Measurements from ENCODE around the gene PRKN.

Gene PRKN

GRCh38 chr6:161410736-161411135, 1316.8 kb downstream of the PRKN start:
- H3K27me3 ChIP-seq (ENCODE audit: control insufficient read depth, insufficient read depth, low read length), result no peaks in the 10 kb centered on the region
- H3K4me1 ChIP-seq (ENCODE audit: control insufficient read depth, insufficient read depth, low read length), result peaks cover 9% of the 10 kb centered on the region
- H3K9ac ChIP-seq (ENCODE audit: low read length), result no peak overlapping the region
- H3K4me3 ChIP-seq (ENCODE audit: low read depth, low read length), result no peak overlapping the region
- no peak overlapping the region for H3K27ac ChIP-seq (ENCODE audit: low read depth, low read length)
- H3K36me3 ChIP-seq (ENCODE audit: control insufficient read depth, insufficient read depth, low read length), result no peaks in the 10 kb centered on the region
- peaks cover 17% of the 10 kb centered on the region for H3K9me3 ChIP-seq (ENCODE audit: control insufficient read depth, insufficient read depth, low read depth, low read length)

GRCh38 chr6:161410076-161410475, 1317.5 kb downstream of the PRKN start:
- H3K9me3 ChIP-seq (ENCODE audit: control insufficient read depth, insufficient read depth, low read depth, low read length), result peaks cover 17% of the 10 kb centered on the region
- H3K9ac ChIP-seq (ENCODE audit: low read length), result no peak overlapping the region
- H3K27ac ChIP-seq (ENCODE audit: low read depth, low read length), result no peak overlapping the region
- H3K4me1 ChIP-seq (ENCODE audit: control insufficient read depth, insufficient read depth, low read length), result peaks cover 4% of the 10 kb centered on the region; the same call in 1 of the 2 replicates
- no peak overlapping the region for H3K4me3 ChIP-seq (ENCODE audit: low read depth, low read length)
- no peaks in the 10 kb centered on the region for H3K36me3 ChIP-seq (ENCODE audit: control insufficient read depth, insufficient read depth, low read length)
- no peaks in the 10 kb centered on the region for H3K27me3 ChIP-seq (ENCODE audit: control insufficient read depth, insufficient read depth, low read length)

- Histone ChIP-seq H3K9me3 (ENCODE audit: control insufficient read depth, insufficient read depth, low read depth, low read length) (peaks cover 17% of the 10 kb centered on the region), H3K27me3 (ENCODE audit: control insufficient read depth, insufficient read depth, low read length) (no peaks in the 10 kb centered on the region), H3K4me3 (ENCODE audit: low read depth, low read length) (no peak overlapping the region), H3K4me1 (ENCODE audit: control insufficient read depth, insufficient read depth, low read length) (no peaks in the 10 kb centered on the region; the same call in 1 of the 2 replicates), H3K27ac (ENCODE audit: low read depth, low read length) (no peak overlapping the region), H3K36me3 (ENCODE audit: control insufficient read depth, insufficient read depth, low read length) (no peaks in the 10 kb centered on the region), H3K9ac (ENCODE audit: low read length) (no peak overlapping the region)
These were observed 1318.2 kb downstream of the PRKN start for GRCh38 chr6:161409353-161409752.

- Histone ChIP-seq H3K4me1 (ENCODE audit: control insufficient read depth, insufficient read depth, low read length) (no peaks in the 10 kb centered on the region), H3K27me3 (ENCODE audit: control insufficient read depth, insufficient read depth, low read length) (no peaks in the 10 kb centered on the region), H3K9ac (ENCODE audit: low read length) (no peak overlapping the region), H3K9me3 (ENCODE audit: control insufficient read depth, insufficient read depth, low read depth, low read length) (peaks cover 28% of the 10 kb centered on the region), H3K27ac (ENCODE audit: low read depth, low read length) (no peak overlapping the region), H3K36me3 (ENCODE audit: control insufficient read depth, insufficient read depth, low read length) (no peaks in the 10 kb centered on the region), H3K4me3 (ENCODE audit: low read depth, low read length) (no peak overlapping the region)
These were observed 1319.5 kb downstream of the PRKN start for GRCh38 chr6:161408041-161408440.

- H3K27me3 ChIP-seq (ENCODE audit: control insufficient read depth, insufficient read depth, low read length), result no peaks in the 10 kb centered on the region
These were observed 1320.0 kb downstream of the PRKN start for GRCh38 chr6:161407581-161407980.

GRCh38 chr6:161407115-161407514, 1320.5 kb downstream of the PRKN start:
- Histone ChIP-seq H3K36me3 (ENCODE audit: control insufficient read depth, insufficient read depth, low read length) (no peaks in the 10 kb centered on the region), H3K4me1 (ENCODE audit: control insufficient read depth, insufficient read depth, low read length) (no peaks in the 10 kb centered on the region), H3K4me3 (ENCODE audit: low read depth, low read length) (no peak overlapping the region), H3K9me3 (ENCODE audit: control insufficient read depth, insufficient read depth, low read depth, low read length) (peaks cover 27% of the 10 kb centered on the region), H3K27ac (ENCODE audit: low read depth, low read length) (no peak overlapping the region), H3K9ac (ENCODE audit: low read length) (no peak overlapping the region), H3K27me3 (ENCODE audit: control insufficient read depth, insufficient read depth, low read length) (no peaks in the 10 kb centered on the region)

More at GRCh38 chr6:161407581-161407980, 1320.0 kb downstream of the PRKN start:
- H3K9ac ChIP-seq (ENCODE audit: low read length), result no peak overlapping the region
- no peaks in the 10 kb centered on the region for H3K36me3 ChIP-seq (ENCODE audit: control insufficient read depth, insufficient read depth, low read length)
- no peak overlapping the region for H3K27ac ChIP-seq (ENCODE audit: low read depth, low read length)
- H3K4me1 ChIP-seq (ENCODE audit: control insufficient read depth, insufficient read depth, low read length), result no peaks in the 10 kb centered on the region
- H3K9me3 ChIP-seq (ENCODE audit: control insufficient read depth, insufficient read depth, low read depth, low read length), result peaks cover 28% of the 10 kb centered on the region
- H3K4me3 ChIP-seq (ENCODE audit: low read depth, low read length), result no peak overlapping the region

- Histone ChIP-seq H3K9me3 (ENCODE audit: control insufficient read depth, insufficient read depth, low read depth, low read length) (peaks cover 22% of the 10 kb centered on the region), H3K36me3 (ENCODE audit: control insufficient read depth, insufficient read depth, low read length) (no peaks in the 10 kb centered on the region), H3K4me3 (ENCODE audit: low read depth, low read length) (no peak overlapping the region), H3K4me1 (ENCODE audit: control insufficient read depth, insufficient read depth, low read length) (no peaks in the 10 kb centered on the region), H3K9ac (ENCODE audit: low read length) (no peak overlapping the region), H3K27me3 (ENCODE audit: control insufficient read depth, insufficient read depth, low read length) (no peaks in the 10 kb centered on the region), H3K27ac (ENCODE audit: low read depth, low read length) (no peak overlapping the region)
These were observed 1320.9 kb downstream of the PRKN start for GRCh38 chr6:161406646-161407045.

GRCh38 chr6:161405418-161405817, 1322.1 kb downstream of the PRKN start:
- no peaks in the 10 kb centered on the region for H3K36me3 ChIP-seq (ENCODE audit: control insufficient read depth, insufficient read depth, low read length)
- no peak overlapping the region for H3K27ac ChIP-seq (ENCODE audit: low read depth, low read length)
- H3K27me3 ChIP-seq (ENCODE audit: control insufficient read depth, insufficient read depth, low read length), result no peaks in the 10 kb centered on the region
- H3K9me3 ChIP-seq (ENCODE audit: control insufficient read depth, insufficient read depth, low read depth, low read length), result peaks cover 11% of the 10 kb centered on the region
- no peak overlapping the region for H3K9ac ChIP-seq (ENCODE audit: low read length)
- no peaks in the 10 kb centered on the region for H3K4me1 ChIP-seq (ENCODE audit: control insufficient read depth, insufficient read depth, low read length)
- no peak overlapping the region for H3K4me3 ChIP-seq (ENCODE audit: low read depth, low read length)

- H3K27me3 ChIP-seq (ENCODE audit: control insufficient read depth, insufficient read depth, low read length), result no peaks in the 10 kb centered on the region
- H3K4me3 ChIP-seq (ENCODE audit: low read depth, low read length), result no peak overlapping the region
- no peaks in the 10 kb centered on the region for H3K4me1 ChIP-seq (ENCODE audit: control insufficient read depth, insufficient read depth, low read length)
These were observed 1323.8 kb downstream of the PRKN start for GRCh38 chr6:161403717-161404116.

GRCh38 chr6:161401587-161402309, 1325.8 kb downstream of the PRKN start:
- Histone ChIP-seq H3K9me3 (ENCODE audit: control insufficient read depth, insufficient read depth, low read depth, low read length) (peaks cover 17% of the 10 kb centered on the region), H3K36me3 (ENCODE audit: control insufficient read depth, insufficient read depth, low read length) (no peaks in the 10 kb centered on the region), H3K9ac (ENCODE audit: low read length) (no peak overlapping the region), H3K4me1 (ENCODE audit: control insufficient read depth, insufficient read depth, low read length) (no peaks in the 10 kb centered on the region), H3K27ac (ENCODE audit: low read depth, low read length) (no peak overlapping the region), H3K27me3 (ENCODE audit: control insufficient read depth, insufficient read depth, low read length) (no peaks in the 10 kb centered on the region), H3K4me3 (ENCODE audit: low read depth, low read length) (no peak overlapping the region)

More at GRCh38 chr6:161403717-161404116, 1323.8 kb downstream of the PRKN start:
- no peak overlapping the region for H3K27ac ChIP-seq (ENCODE audit: low read depth, low read length)
- H3K36me3 ChIP-seq (ENCODE audit: control insufficient read depth, insufficient read depth, low read length), result no peaks in the 10 kb centered on the region
- H3K9me3 ChIP-seq (ENCODE audit: control insufficient read depth, insufficient read depth, low read depth, low read length), result peaks cover 14% of the 10 kb centered on the region
- H3K9ac ChIP-seq (ENCODE audit: low read length), result no peak overlapping the region

- no peak overlapping the region for H3K4me3 ChIP-seq (ENCODE audit: low read depth, low read length)
- peaks cover 17% of the 10 kb centered on the region for H3K9me3 ChIP-seq (ENCODE audit: control insufficient read depth, insufficient read depth, low read depth, low read length)
- H3K27me3 ChIP-seq (ENCODE audit: control insufficient read depth, insufficient read depth, low read length), result no peaks in the 10 kb centered on the region
- H3K36me3 ChIP-seq (ENCODE audit: control insufficient read depth, insufficient read depth, low read length), result no peaks in the 10 kb centered on the region
- H3K9ac ChIP-seq (ENCODE audit: low read length), result no peak overlapping the region
- no peak overlapping the region for H3K27ac ChIP-seq (ENCODE audit: low read depth, low read length)
- H3K4me1 ChIP-seq (ENCODE audit: control insufficient read depth, insufficient read depth, low read length), result no peaks in the 10 kb centered on the region
These were observed 1326.9 kb downstream of the PRKN start for GRCh38 chr6:161400671-161401070.

All from HUES6 (cell line).